ENCODE data around the gene NPAS2. TPM values are rescaled to one million over a fixed set of nuclear protein-coding genes. Genes with fewer than 3 reads are reported as not detected.
A peak's percentile ranks its signal among the peaks of the same experiment; 100 is the strongest.

The NPAS2 gene
- total RNA-seq, 1 experiment from 2014 or later: 38.3 TPM

DNA sequence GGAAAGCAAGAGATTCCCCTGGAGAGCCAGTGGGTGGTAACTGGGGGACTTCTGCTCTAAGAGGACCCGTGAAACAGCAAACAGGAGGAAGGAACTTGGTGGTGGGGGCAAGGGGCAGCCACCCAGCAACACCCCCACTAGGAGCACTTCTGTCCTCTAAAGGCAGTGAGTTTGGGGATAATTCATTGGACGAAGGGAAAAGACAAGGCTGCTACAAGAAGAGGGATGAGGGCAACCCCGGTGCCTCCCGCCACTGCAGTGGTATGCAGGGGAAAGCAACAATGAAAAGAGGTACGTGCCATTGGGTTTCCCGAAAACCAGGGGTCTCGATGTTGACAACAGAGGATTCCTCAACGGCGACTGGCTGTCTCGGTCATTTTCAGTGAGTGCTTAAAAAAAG lies 191.2 kb downstream of the NPAS2 start:
- BruUV-seq (replicated peaks): no TSS peak
- Histone ChIP-seq H3F3A (ENCODE audit: insufficient read depth, low read depth) (peaks cover 89% of the 10 kb centered on the region), H3K4me1 (replicated peaks; ENCODE audit: insufficient read depth) (0 out of 2 replicates have a peak, but pooled peaks cover 2% of the 10 kb centered on the region), H3K27ac (no peak overlapping the region), H3K9me2 (ENCODE audit: insufficient read depth) (no peaks in the 10 kb centered on the region), H3K4me2 (no peak overlapping the region), H3K27me3 (ENCODE audit: insufficient read depth, low read depth) (no peaks in the 10 kb centered on the region), H3K4me3 (no peak overlapping the region), H3K36me3 (ENCODE audit: low read depth) (peaks cover 34% of the 10 kb centered on the region), H3K9me3 (ENCODE audit: insufficient read depth, low read depth) (no peaks in the 10 kb centered on the region), H3K79me2 (ENCODE audit: low read depth) (0 out of 2 replicates have a peak, but pooled peaks cover 6% of the 10 kb centered on the region), H4K20me1 (ENCODE audit: insufficient read depth) (peaks cover 50% of the 10 kb centered on the region), H2AFZ (no peak overlapping the region)
- no peak for DNase-seq
- TF ChIP-seq EZH2 (IDR thresholded peaks at IDR 0.05; ENCODE audit: low read depth) (no peak), CTCF (conservative IDR thresholded peaks at IDR 0.05) (no peak)
- POLR2A ChIA-PET (ENCODE audit: unreplicated experiment): no interaction called here
- intact Hi-C loops (cut with micrococcal nuclease; ENCODE audit: unreplicated experiment): loop anchor here (5.0 to 10.0 kb wide), 3 partner anchors 404 to 1434 kb away; no protein-coding TSS in a partner anchor
- CTCF ChIA-PET: no interaction called here

DNA sequence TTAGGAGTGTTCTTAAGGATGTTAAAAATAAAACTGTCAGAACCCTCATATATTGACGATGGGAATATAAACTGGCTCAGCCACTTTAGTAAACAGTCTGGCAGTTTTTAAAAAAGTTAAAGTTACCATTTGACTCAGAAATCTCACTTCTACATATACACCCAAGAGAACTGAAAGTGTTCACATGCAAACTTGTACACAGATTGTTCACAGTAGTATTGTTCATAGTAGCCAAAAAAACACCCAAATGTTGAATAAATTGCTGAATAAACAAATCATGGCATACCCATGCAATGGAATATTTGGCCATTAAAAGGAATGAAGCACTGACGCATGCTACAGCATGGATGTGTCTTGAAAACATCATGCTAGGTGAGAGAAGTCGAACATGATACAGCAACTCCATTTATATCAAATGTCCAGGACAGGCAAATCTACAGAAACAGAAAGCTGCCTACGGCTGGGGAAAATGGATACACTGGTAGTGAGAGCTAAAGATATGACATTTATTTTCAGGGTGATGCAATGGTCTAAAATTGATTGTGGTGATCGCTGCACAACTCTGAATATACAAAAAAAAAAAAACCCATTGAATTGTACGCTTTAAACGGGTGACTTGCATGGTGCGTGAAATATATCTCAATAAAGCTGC lies 192.2 kb downstream of the NPAS2 start:
- Histone ChIP-seq H3F3A (ENCODE audit: insufficient read depth, low read depth) (peaks cover 79% of the 10 kb centered on the region), H3K27ac (peak overlapping the region; percentile 20; the same call in 1 of the 2 replicates), H3K9me2 (ENCODE audit: insufficient read depth) (no peaks in the 10 kb centered on the region), H3K4me3 (no peak overlapping the region), H3K4me1 (replicated peaks; ENCODE audit: insufficient read depth) (no peaks in the 10 kb centered on the region), H4K20me1 (ENCODE audit: insufficient read depth) (peaks cover 39% of the 10 kb centered on the region), H3K27me3 (ENCODE audit: insufficient read depth, low read depth) (no peaks in the 10 kb centered on the region), H3K4me2 (no peak overlapping the region), H3K36me3 (ENCODE audit: low read depth) (peaks cover 26% of the 10 kb centered on the region), H2AFZ (no peak overlapping the region), H3K9me3 (ENCODE audit: insufficient read depth, low read depth) (no peaks in the 10 kb centered on the region), H3K79me2 (ENCODE audit: low read depth) (0 out of 2 replicates have a peak, but pooled peaks cover 5% of the 10 kb centered on the region)
- ChIA-PET CTCF (interaction anchor here (0.6 to 1.4 kb wide), 8 partner anchors 10 to 423 kb away, joined by 3 to 8 read pairs (median 4); partner anchors contain the start of gene RPL31), POLR2A (ENCODE audit: unreplicated experiment) (interaction anchor here (0.6 to 0.7 kb wide), 3 partner anchors 10 to 420 kb away, joined by 4 to 9 read pairs (median 5); no protein-coding TSS in a partner anchor)
- TF ChIP-seq CTCF (conservative IDR thresholded peaks at IDR 0.05) (no peak), EZH2 (IDR thresholded peaks at IDR 0.05; ENCODE audit: low read depth) (no peak)
- intact Hi-C loops (cut with micrococcal nuclease; ENCODE audit: unreplicated experiment): loop anchor here (1.0 to 10.0 kb wide), 6 partner anchors 140 to 1433 kb away; no protein-coding TSS in a partner anchor
- no peak for DNase-seq
- no TSS peak for BruUV-seq (replicated peaks)

- intact Hi-C loops (cut with micrococcal nuclease; ENCODE audit: unreplicated experiment): loop anchor here (1.0 to 10.0 kb wide), 6 partner anchors 140 to 1432 kb away; no protein-coding TSS in a partner anchor
- Histone ChIP-seq H3K27me3 (ENCODE audit: insufficient read depth, low read depth) (no peaks in the 10 kb centered on the region), H3K9me3 (ENCODE audit: insufficient read depth, low read depth) (no peaks in the 10 kb centered on the region), H2AFZ (no peak overlapping the region), H3K4me1 (replicated peaks; ENCODE audit: insufficient read depth) (no peaks in the 10 kb centered on the region), H3F3A (ENCODE audit: insufficient read depth, low read depth) (peaks cover 73% of the 10 kb centered on the region), H3K4me3 (no peak overlapping the region), H3K4me2 (no peak overlapping the region), H3K79me2 (ENCODE audit: low read depth) (no peaks in the 10 kb centered on the region), H3K27ac (no peak overlapping the region; the same call in 1 of the 2 replicates), H3K36me3 (ENCODE audit: low read depth) (peaks cover 26% of the 10 kb centered on the region), H3K9me2 (ENCODE audit: insufficient read depth) (no peaks in the 10 kb centered on the region), H4K20me1 (ENCODE audit: insufficient read depth) (peaks cover 34% of the 10 kb centered on the region)
- BruUV-seq (replicated peaks): no TSS peak
- TF ChIP-seq CTCF (conservative IDR thresholded peaks at IDR 0.05) (peak; percentile 91), EZH2 (IDR thresholded peaks at IDR 0.05; ENCODE audit: low read depth) (no peak)
- DNase-seq: peak; percentile 19 to 39
- ChIA-PET POLR2A (ENCODE audit: unreplicated experiment) (interaction anchor here (0.6 to 0.7 kb wide), 3 partner anchors 11 to 420 kb away, joined by 4 to 9 read pairs (median 5); no protein-coding TSS in a partner anchor), CTCF (interaction anchor here (0.6 to 1.4 kb wide), 8 partner anchors 108 to 424 kb away, joined by 3 to 8 read pairs (median 3); no protein-coding TSS in a partner anchor)
Observed at GRCh38 chr2:101012706-101013181, 192.8 kb downstream of the NPAS2 start.

All from PC-9 (cell line).